Activated CD8-positive, alpha-beta T cell treated with anti-CD3 and anti-CD28 coated beads for 36 hours (primary cell): ENCODE data around the gene BPIFB4. TPM values are rescaled to one million over a fixed set of nuclear protein-coding genes. Genes with fewer than 3 reads are reported as not detected.

Experiments used
- ATAC-seq: fragments of 200-7000 bp; cut with Tn5 transposase; one replicate; pipeline ENCODE4 v1.10.0; 2021; ENCODE audit warnings: mild to moderate bottlenecking, moderate library complexity
- CTCF ChIA-PET: fragments of 350-600 bp; sonication (Branson Sonifier 250); formaldehyde crosslinking; loops from one replicate; lab custom pipeline; 2021; ENCODE audit warnings: antibody characterized with exemption; lab: Charles Lee
- POLR2A ChIA-PET: fragments of 350-600 bp; sonication (Branson Sonifier 250); formaldehyde crosslinking; loops from one replicate; lab custom pipeline; 2021; ENCODE audit warnings: antibody characterized with exemption; lab: Charles Lee
- DNase-seq: peaks from one replicate; pipeline ENCODE4 v3.0.0-alpha.2; 2020
- H3K27ac Mint-ChIP-seq: one replicate; pipeline ENCODE4 v1.8.0; 2021; ENCODE audit warnings: mild to moderate bottlenecking, mixed read lengths
- H3K27me3 Mint-ChIP-seq: one replicate; pipeline ENCODE4 v1.8.0; 2021; ENCODE audit warnings: mixed read lengths
- H3K36me3 Mint-ChIP-seq: one replicate; pipeline ENCODE4 v1.8.0; 2021; ENCODE audit warnings: low read depth, mixed read lengths
- H3K4me1 Mint-ChIP-seq: one replicate; pipeline ENCODE4 v1.8.0; 2021; ENCODE audit warnings: low read depth, mixed read lengths
- H3K4me3 Mint-ChIP-seq: one replicate; pipeline ENCODE4 v1.8.0; 2021; ENCODE audit warnings: mild to moderate bottlenecking, moderate library complexity, mixed read lengths
- H3K9me3 Mint-ChIP-seq: one replicate; pipeline ENCODE4 v1.8.0; 2021; ENCODE audit warnings: mixed read lengths
- CTCF ChIP-seq: fragments of 200-600 bp; IDR thresholded peaks from one replicate; pipeline ENCODE4 v1.8.0; 2022; ENCODE audit warnings: antibody characterized with exemption, mild to moderate bottlenecking
- intact Hi-C: fragments of 100-400 bp; cut with micrococcal nuclease; formaldehyde crosslinking; loops from one replicate; pipeline ENCODE4 v1.10.0; 2022
- total RNA-seq, 2 experiments: library from RNA; stranded (reverse); gene quantifications; one replicate each; pipeline ENCODE4 v1.2.3, GENCODE V29; 2021

BPIFB4 gene
- total RNA-seq, 2 experiments from 2014 or later, result not detected

- Mint-ChIP-seq H3K4me1 (no peaks in the 10 kb centered on the region), H3K27me3 (peaks cover 4% of the 10 kb centered on the region), H3K9me3 (no peaks in the 10 kb centered on the region), H3K4me3 (no peak overlapping the region), H3K36me3 (no peaks in the 10 kb centered on the region), H3K27ac (no peak overlapping the region)
- DNase-seq (no peak), ATAC-seq (no peak)
- ChIA-PET POLR2A (no interaction called here), CTCF (no interaction called here)
- TF ChIP-seq CTCF, result no peak
- intact Hi-C loops, result no loop called here
Observed at GRCh38 chr20:33133373-33133941, 54.0 kb downstream of the BPIFB4 start.

GRCh38 chr20:33137195-33137594, 57.8 kb downstream of the BPIFB4 start:
- intact Hi-C loops, result no loop called here
- ATAC-seq (no peak), DNase-seq (no peak)
- no peak for TF ChIP-seq CTCF
- H3K9me3 Mint-ChIP-seq, result no peaks in the 10 kb centered on the region
- no peaks in the 10 kb centered on the region for H3K4me1 Mint-ChIP-seq
- no peak overlapping the region for H3K27ac Mint-ChIP-seq
- H3K27me3 Mint-ChIP-seq, result peaks cover 2% of the 10 kb centered on the region
- POLR2A ChIA-PET, result no interaction called here
- CTCF ChIA-PET, result interaction anchor here (0.6 kb wide), 1 partner anchor 256 kb away, joined by 3 read pairs; no protein-coding TSS in a partner anchor
- no peaks in the 10 kb centered on the region for H3K36me3 Mint-ChIP-seq
- H3K4me3 Mint-ChIP-seq, result no peak overlapping the region

DNA sequence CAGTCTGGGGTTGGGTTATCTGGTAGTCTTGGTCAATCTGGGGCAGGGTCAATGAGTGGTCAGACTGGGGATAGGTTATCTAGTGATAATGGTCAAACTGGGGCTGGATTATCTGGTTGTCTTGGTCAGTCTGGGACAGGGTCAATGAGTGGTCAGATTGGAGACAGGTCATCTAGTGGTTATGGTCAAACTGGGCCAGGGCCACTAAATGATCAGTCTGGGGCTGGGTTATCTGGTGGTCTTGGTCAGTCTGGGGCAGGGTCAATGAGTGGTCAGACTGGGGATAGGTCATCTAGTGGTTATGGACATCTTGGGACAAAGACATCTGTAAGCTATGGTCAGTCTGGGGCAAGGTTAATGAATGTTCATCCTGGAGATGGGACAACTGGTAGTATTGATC, 60.0 kb downstream of the BPIFB4 start:
- Mint-ChIP-seq H3K9me3 (no peaks in the 10 kb centered on the region), H3K27ac (no peak overlapping the region), H3K27me3 (peaks cover 3% of the 10 kb centered on the region), H3K36me3 (no peaks in the 10 kb centered on the region), H3K4me3 (no peak overlapping the region), H3K4me1 (no peaks in the 10 kb centered on the region)
- CTCF ChIA-PET, result no interaction called here
- DNase-seq, result no peak
- intact Hi-C loops, result no loop called here
- no peak for ATAC-seq
- POLR2A ChIA-PET, result no interaction called here
- no peak for TF ChIP-seq CTCF

- Mint-ChIP-seq H3K27me3 (peaks cover 10% of the 10 kb centered on the region), H3K4me3 (no peak overlapping the region), H3K9me3 (no peaks in the 10 kb centered on the region), H3K36me3 (no peaks in the 10 kb centered on the region), H3K27ac (no peak overlapping the region), H3K4me1 (no peaks in the 10 kb centered on the region)
- ATAC-seq (no peak), DNase-seq (no peak)
- POLR2A ChIA-PET, result no interaction called here
- TF ChIP-seq CTCF, result no peak
- intact Hi-C loops, result no loop called here
- CTCF ChIA-PET, result no interaction called here
Observed at GRCh38 chr20:33145521-33145920, 66.1 kb downstream of the BPIFB4 start.

- Mint-ChIP-seq H3K4me3 (no peak overlapping the region), H3K27ac (no peak overlapping the region), H3K9me3 (no peaks in the 10 kb centered on the region), H3K27me3 (peaks cover 11% of the 10 kb centered on the region), H3K36me3 (no peaks in the 10 kb centered on the region), H3K4me1 (no peaks in the 10 kb centered on the region)
- TF ChIP-seq CTCF, result no peak
- CTCF ChIA-PET, result no interaction called here
- POLR2A ChIA-PET, result no interaction called here
- ATAC-seq (no peak), DNase-seq (no peak)
- intact Hi-C loops, result no loop called here
Observed at GRCh38 chr20:33147299-33147698, 67.9 kb downstream of the BPIFB4 start.
